ENCODE data around the gene ATP2C2. TPM values are rescaled to one million over a fixed set of nuclear protein-coding genes. Genes with fewer than 3 reads are reported as not detected.

ATP2C2 gene
- total RNA-seq, 1 experiment from 2014 or later: not detected

- no peak for DNase-seq (ENCODE audit: low spot score)
Measured at GRCh38 chr16:84467256-84467655, 98.9 kb downstream of the ATP2C2 start.

- DNase-seq (ENCODE audit: low spot score): no peak
Measured at GRCh38 chr16:84467709-84468108, 99.4 kb downstream of the ATP2C2 start.

GRCh38 chr16:84471316-84471715 is 103.0 kb downstream of the ATP2C2 start:
- DNase-seq (ENCODE audit: low spot score): no peak

- DNase-seq (ENCODE audit: low spot score): no peak
Measured at GRCh38 chr16:84471966-84472365, 103.6 kb downstream of the ATP2C2 start.

GRCh38 chr16:84475643-84476240 is 107.4 kb downstream of the ATP2C2 start:
- DNase-seq (ENCODE audit: low spot score): no peak

DNA sequence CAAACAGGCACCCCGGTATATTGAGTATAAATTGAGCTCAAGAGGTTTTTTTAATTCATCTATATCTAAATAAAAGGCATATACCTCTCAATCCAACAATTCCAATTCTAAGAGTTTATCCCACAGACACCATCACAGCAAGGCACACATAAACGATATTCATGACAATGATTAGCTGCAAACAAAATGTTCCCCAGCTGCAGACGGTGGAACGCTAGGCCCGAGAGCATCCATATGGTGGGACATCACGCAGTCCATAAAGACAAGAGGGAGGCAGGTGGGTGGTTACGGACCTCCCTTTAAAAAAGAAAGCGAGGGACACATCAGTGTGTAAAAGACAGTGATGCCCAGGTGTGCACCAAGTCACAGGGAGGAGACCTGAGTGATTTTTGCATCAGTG is 108.1 kb downstream of the ATP2C2 start:
- DNase-seq (ENCODE audit: low spot score): no peak

DNA sequence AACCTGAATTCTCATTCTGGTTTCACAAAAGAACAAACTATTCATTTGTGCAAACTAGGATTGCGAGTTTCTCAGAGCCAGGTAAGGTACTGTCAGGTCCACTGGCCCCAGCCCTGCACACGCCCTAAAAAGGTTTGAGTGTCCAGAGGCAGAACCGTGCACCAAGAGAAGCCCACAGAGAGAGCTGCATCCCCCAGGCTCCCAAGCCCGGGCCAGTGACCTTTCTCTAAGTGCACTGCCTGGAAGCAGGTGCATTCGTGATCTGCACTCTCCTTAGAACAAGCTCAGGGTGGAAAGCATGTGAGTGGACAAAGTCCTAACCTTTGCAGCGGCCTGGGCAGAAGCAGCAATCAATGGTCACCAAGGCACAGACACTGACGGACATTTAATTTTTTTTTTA is 109.3 kb downstream of the ATP2C2 start:
- no peak for DNase-seq (ENCODE audit: low spot score)

- DNase-seq (ENCODE audit: low spot score): no peak
Measured at GRCh38 chr16:84478172-84478947, 110.0 kb downstream of the ATP2C2 start.

- no peak for DNase-seq (ENCODE audit: low spot score)
Measured at GRCh38 chr16:84479716-84480450, 111.5 kb downstream of the ATP2C2 start.

GRCh38 chr16:84481051-84481735 is 112.9 kb downstream of the ATP2C2 start:
- no peak for DNase-seq (ENCODE audit: low spot score)

DNA sequence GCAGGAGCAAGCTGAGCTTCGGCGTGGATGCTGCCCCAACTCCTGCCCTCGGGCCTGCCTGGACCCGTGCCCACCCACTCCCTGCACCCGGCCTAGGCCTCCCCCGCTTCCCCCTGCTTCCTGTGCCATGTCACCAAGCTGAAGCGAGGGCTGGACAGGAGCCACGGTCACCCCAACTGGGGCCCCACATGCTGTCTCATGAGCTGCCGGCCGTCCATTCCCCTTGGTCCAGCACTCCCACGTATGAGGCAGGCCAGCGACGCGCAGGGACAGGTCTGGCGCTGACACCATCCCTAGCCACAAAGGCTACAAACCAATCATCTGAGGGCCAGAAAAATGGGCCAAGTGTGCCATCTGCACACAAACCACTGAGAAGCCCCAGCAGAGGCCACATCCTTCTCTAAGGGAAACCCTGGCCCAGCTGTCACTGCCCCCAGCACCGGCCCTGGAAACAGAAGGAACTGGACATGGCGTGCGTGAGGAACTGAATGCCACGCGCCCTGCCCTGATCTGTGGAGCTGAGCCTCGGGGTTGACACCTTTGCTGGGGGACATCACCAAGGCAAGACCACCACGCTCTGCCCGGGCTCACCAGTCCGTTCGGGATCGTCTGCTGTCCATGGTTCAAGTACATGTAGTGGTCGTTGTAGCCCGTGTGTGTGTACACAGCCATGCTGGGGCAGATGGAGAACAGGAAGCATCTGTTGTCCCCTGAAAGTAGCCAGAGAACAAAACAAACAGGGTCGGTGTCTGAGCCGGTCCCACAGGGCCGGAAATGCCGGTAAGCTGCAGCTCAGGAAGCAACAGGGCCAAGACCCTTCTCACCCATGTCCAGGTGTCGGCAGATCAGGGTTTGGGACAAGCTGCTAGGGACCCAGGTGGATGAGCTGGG is 113.9 kb downstream of the ATP2C2 start:
- no peak for DNase-seq (ENCODE audit: low spot score)

- DNase-seq (ENCODE audit: low spot score): no peak
Measured at GRCh38 chr16:84482951-84483881, 114.9 kb downstream of the ATP2C2 start.

DNA sequence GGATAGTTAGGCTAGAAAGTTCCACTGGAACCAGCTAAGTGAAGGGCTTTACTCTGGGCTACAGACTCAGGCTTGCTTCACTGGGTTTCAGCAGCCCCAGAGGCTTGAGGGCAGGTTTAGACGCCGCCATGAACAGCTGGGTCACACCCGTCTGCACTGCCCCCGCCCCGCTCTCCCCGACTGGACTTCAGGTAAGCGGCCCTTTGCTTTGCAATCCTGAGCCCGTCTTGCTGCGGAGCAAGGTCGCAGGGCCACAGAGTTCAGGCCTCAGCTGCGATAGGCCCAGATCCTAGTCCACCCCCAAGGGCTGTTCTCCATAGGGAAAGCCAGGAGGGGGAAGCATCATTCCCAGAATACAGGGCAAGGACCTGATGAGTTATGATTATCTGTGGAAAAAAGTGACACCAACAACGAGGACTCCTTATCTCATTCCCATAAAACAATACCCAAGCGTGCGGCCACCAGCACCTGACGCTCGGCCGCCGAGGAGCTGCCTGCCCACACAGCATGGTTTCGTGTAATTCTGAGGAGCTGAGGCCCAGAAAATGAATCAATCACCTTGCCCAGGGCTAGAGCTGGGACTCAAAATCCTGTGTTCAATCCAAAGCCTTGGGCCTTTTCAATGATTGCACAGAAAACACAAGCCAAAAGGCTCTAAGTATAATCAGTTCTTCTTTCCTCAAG is 115.7 kb downstream of the ATP2C2 start:
- DNase-seq (ENCODE audit: low spot score): no peak

- peak; percentile 45 for DNase-seq (ENCODE audit: low spot score)
Measured at GRCh38 chr16:84484579-84485254, 116.4 kb downstream of the ATP2C2 start.

DNA sequence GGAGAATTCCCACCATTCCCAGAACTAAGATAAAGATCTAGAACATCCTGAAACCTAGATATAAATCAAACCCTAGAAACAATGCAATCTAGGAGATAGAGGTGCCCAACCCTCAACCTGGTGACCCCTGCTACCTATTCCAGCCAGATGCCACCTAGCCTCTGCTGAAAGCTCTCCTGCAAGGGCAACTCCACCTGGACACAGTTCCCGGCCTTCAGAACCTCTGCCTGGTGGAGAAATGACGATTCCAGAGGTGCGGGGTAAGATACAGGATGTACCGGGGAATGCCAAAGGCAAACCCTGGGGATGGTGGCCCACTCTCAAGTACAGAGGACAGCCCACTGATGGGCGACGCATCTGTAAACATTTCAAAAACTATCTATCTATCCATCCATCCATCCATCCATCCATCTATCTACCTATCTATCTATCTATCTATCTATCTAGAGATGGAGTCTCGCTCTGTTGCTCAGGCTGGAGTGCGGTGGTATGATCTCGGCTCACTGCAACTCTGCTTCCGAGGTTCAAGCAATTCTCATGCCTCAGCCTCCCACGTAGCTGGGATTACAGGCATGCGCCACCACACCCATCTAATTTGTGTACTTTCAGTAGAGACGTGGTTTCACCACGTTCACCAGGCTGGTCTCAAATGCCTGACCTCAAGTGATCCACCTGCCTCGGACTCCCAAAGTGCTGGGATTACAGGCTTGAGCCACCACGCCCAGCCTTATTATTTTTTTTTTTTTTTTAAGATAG is 117.1 kb downstream of the ATP2C2 start:
- no peak for DNase-seq (ENCODE audit: low spot score)

DNA sequence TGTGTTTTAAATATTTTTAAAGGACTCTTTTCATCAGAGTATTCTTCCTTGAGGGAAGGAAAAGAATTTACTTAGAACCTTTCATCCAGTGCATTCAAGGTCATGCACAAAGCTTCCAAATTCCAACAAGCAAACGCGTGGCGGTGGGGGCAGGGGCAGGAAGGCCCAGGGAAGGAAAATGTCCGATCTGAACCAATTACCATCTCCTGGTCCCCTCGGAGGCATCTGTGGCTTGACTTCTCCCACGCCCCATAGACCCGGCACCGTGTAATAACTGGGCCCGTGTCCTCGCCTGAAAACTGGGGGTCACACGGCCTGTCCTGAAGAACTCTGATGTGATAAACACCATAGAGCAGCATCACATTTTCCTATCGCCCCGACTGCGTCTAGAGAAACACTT is 117.8 kb downstream of the ATP2C2 start:
- DNase-seq (ENCODE audit: low spot score): no peak

- no peak for DNase-seq (ENCODE audit: low spot score)
Measured at GRCh38 chr16:84486551-84487235, 118.4 kb downstream of the ATP2C2 start.

- DNase-seq (ENCODE audit: low spot score): no peak
Measured at GRCh38 chr16:84487358-84487757, 119.0 kb downstream of the ATP2C2 start.

All from H4 (cell line).